B cell (primary cell): ENCODE results near the gene KRTAP10-9. TPM values are rescaled to one million over a fixed set of nuclear protein-coding genes. Genes with fewer than 3 reads are reported as not detected.

Experiments
- ATAC-seq: fragments of 200-7000 bp; cut with Tn5 transposase; one replicate; pipeline ENCODE4 v1.10.0; 2021; ENCODE audit warnings: low read depth, mild to moderate bottlenecking, moderate number of reproducible peaks, moderate library complexity
- CTCF ChIA-PET: fragments of 350-600 bp; sonication (Branson Sonifier 250); formaldehyde crosslinking; loops from one replicate; lab custom pipeline; 2021; ENCODE audit warnings: antibody characterized with exemption, inconsistent platforms; lab: Charles Lee
- POLR2A ChIA-PET: fragments of 350-600 bp; sonication (Branson Sonifier 250); formaldehyde crosslinking; loops from one replicate; lab custom pipeline; 2021; ENCODE audit warnings: antibody characterized with exemption; lab: Charles Lee
- DNase-seq: peaks from one replicate; pipeline ENCODE4 v3.0.0; 2013
- H2AFZ ChIP-seq: 2 replicates; pipeline ENCODE4 v1.6.1; 2012; ENCODE audit warnings: mild to moderate bottlenecking, low read depth, low read length; ENCODE audit not compliant: insufficient read depth, poor library complexity, severe bottlenecking
- H3K27ac ChIP-seq, 2 donors: 1 replicate in 1 of 2; 2 replicates in 1 of 2; pipeline ENCODE4 v1.5.1; 2012 to 2013; ENCODE audit warnings: low read length in 2 of 2, mild to moderate bottlenecking in 2 of 2, moderate library complexity in 1 of 2
- H3K27me3 ChIP-seq, 4 experiments: fragments of 200-600 bp in 1 of 4; sonication (generic) in 1 of 4; replicated peaks in 1 of 4; 1 replicate in 2 of 4; 2 replicates in 2 of 4; pipeline versions ENCODE4 v1.6.1 to v1.7.0; 2013 to 2016; ENCODE audit warnings: low read length in 3 of 4, mild to moderate bottlenecking in 2 of 4, mixed read lengths in 1 of 4, moderate library complexity in 1 of 4; ENCODE audit not compliant: insufficient read depth in 4 of 4, control insufficient read depth in 3 of 4; ENCODE audit errors: control extremely low read depth in 1 of 4
- H3K36me3 ChIP-seq, 2 experiments: replicated peaks in 1 of 2; 1 replicate in 1 of 2; 2 replicates in 1 of 2; pipeline versions ENCODE4 v1.6.1 to v1.7.1; 2013; ENCODE audit warnings: low read length in 1 of 2; ENCODE audit not compliant: insufficient read depth in 2 of 2, control insufficient read depth in 1 of 2; ENCODE audit errors: control extremely low read depth in 1 of 2, extremely low read depth in 1 of 2
- H3K4me1 ChIP-seq, 2 donors: fragments of 200-600 bp in 1 of 2; sonication (generic) in 1 of 2; 1 replicate in 1 of 2; 2 replicates in 1 of 2; pipeline versions ENCODE4 v1.5.1 to v1.6.1; 2013 to 2017; ENCODE audit warnings: low read length in 2 of 2; ENCODE audit not compliant: control insufficient read depth in 2 of 2, insufficient read depth in 2 of 2
- H3K4me2 ChIP-seq: replicated peaks from 2 replicates; pipeline ENCODE3; 2012; ENCODE audit warnings: mild to moderate bottlenecking, low read depth, low read length; ENCODE audit not compliant: poor library complexity, severe bottlenecking
- H3K4me3 ChIP-seq, 5 experiments: fragments of 200-600 bp in 1 of 5; sonication (generic) in 1 of 5; 1 replicate in 3 of 5; 2 replicates in 2 of 5; pipeline versions ENCODE4 v1.5.1 to v1.7.0; 2011 to 2016; ENCODE audit warnings: low read length in 4 of 5, mild to moderate bottlenecking in 4 of 5, low read depth in 2 of 5, control low read depth in 1 of 5, moderate library complexity in 1 of 5; ENCODE audit not compliant: insufficient read depth in 1 of 5; ENCODE audit errors: control extremely low read depth in 1 of 5, extremely low read depth in 1 of 5
- H3K79me2 ChIP-seq: fragments of 200-600 bp; sonication (generic); one replicate; pipeline ENCODE4 v1.6.0; 2016; ENCODE audit warnings: low read length; ENCODE audit not compliant: control insufficient read depth, insufficient read depth
- H3K9ac ChIP-seq: fragments of 200-600 bp; sonication (generic); 2 replicates; pipeline ENCODE4 v1.6.1; 2017; ENCODE audit warnings: mild to moderate bottlenecking, low read length, moderate library complexity
- H3K9me3 ChIP-seq, 3 donors: one replicate each; pipeline versions ENCODE4 v1.6.1 to v1.7.1; 2013; ENCODE audit warnings: low read length in 2 of 3; ENCODE audit not compliant: control insufficient read depth in 2 of 3, insufficient read depth in 1 of 3; ENCODE audit errors: control extremely low read depth in 1 of 3
- H4K20me1 ChIP-seq: 2 replicates; pipeline ENCODE4 v1.6.0; 2012; ENCODE audit warnings: mild to moderate bottlenecking, low read length; ENCODE audit not compliant: insufficient read depth, control insufficient read depth, poor library complexity, severe bottlenecking
- H3K27ac Mint-ChIP-seq: one replicate; pipeline ENCODE4 v1.8.0; 2021; ENCODE audit warnings: mixed read lengths
- H3K27me3 Mint-ChIP-seq: one replicate; pipeline ENCODE4 v1.8.0; 2021; ENCODE audit warnings: mixed read lengths
- H3K4me1 Mint-ChIP-seq: one replicate; pipeline ENCODE4 v1.8.0; 2021; ENCODE audit warnings: mixed read lengths
- H3K4me3 Mint-ChIP-seq: one replicate; pipeline ENCODE4 v1.8.0; 2021; ENCODE audit warnings: mixed read lengths
- H3K9me3 Mint-ChIP-seq: one replicate; pipeline ENCODE4 v1.8.0; 2022; ENCODE audit warnings: mixed read lengths; ENCODE audit not compliant: insufficient read depth
- EZH2 ChIP-seq: IDR thresholded peaks from 2 replicates; pipeline ENCODE4 v1.6.1; 2012; ENCODE audit warnings: borderline replicate concordance, low read depth, mild to moderate bottlenecking, moderate library complexity, low read length; ENCODE audit not compliant: insufficient read depth, poor library complexity, severe bottlenecking
- WGBS: methylation state at CpG from one replicate; pipeline ENCODE4 v1.1.5; 2013; ENCODE audit warnings: missing lambda C conversion rate; ENCODE audit not compliant: insufficient coverage; 5-methylcytosine and 5-hydroxymethylcytosine counted together
- intact Hi-C: fragments of 100-400 bp; cut with micrococcal nuclease; formaldehyde crosslinking; loops from one replicate; pipeline ENCODE4 v1.10.0; 2022
- polyA plus RNA-seq: library from polyadenylated mRNA; depleted of rRNA; stranded (reverse); fragments of >200 nt; gene quantifications from 2 replicates; pipeline ENCODE4 v1.2.3, GENCODE V29; 2012
- total RNA-seq, 2 donors: library from RNA; stranded (reverse); fragments of 120-200 nt in 1 of 2; gene quantifications; 1 replicate in 1 of 2; 2 replicates in 1 of 2; pipeline versions ENCODE4 v1.2.3 to v1.2.4, GENCODE V29; 2013 to 2022
- TF ChIP-seq, protein P1 (sequence below): fragments of 200-600 bp; IDR thresholded peaks from one replicate; pipeline ENCODE4 v1.8.0; 2022; ENCODE audit warnings: antibody characterized with exemption, mild to moderate bottlenecking

The KRTAP10-9 gene
- total and polyA plus RNA-seq, 2 donors (not counting 1 experiment from before 2014, with no cell fraction given) = not detected

DNA sequence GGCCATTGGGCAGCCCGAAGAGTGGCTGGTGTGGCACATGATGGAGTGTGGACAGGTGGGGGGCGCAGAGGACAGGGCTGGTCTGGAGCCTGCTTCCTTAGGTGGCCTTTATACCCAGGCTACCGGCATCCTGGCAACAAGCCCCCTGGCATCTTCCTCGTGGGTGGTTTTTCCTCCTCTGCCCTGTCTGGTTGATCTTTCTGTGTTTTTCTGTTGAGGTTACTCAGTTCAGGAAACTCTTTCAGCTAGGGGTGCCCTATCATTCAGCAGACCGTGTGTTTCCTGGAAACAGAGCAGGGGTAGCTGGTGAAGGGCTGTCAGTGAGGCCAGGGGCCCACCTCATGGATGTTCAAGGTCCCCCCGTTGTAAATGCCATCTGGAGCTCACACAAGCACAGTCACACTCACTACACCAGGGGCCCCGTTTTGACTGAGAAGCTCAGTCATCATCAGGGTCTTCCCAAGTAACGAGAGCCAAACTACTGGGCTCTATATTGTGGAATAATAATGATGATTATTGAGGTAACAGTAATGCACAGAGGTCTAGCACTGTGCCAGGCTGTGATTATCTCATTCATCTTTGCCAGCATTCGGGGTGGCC lies 27.8 kb downstream of the KRTAP10-9 start, which contains the start of gene KRTAP12-4:
Gene KRTAP12-4 (minus strand): TSS at position 84 of the 600 bp plus-strand sequence. CDS start 45 bp downstream, at position 39.
- Histone ChIP-seq H3K36me3 (no peaks in the 10 kb centered on the region), H3K27me3 (peaks cover 0 to 16% (median 0%) of the 10 kb centered on the region in 4 experiments), H3K9me3 (peaks cover 3 to 32% (median 11%) of the 10 kb centered on the region in 3 donors), H3K4me3 (no peak within 1 kb of the TSS), H4K20me1 (no peaks in the 10 kb centered on the region), H3K27ac (no peak within 1 kb of the TSS), H3K9ac (no peak within 1 kb of the TSS), H3K4me2 (no peak within 1 kb of the TSS), H2AFZ (no peak within 1 kb of the TSS), H3K79me2 (no peaks in the 10 kb centered on the region), H3K4me1 (peaks cover 0 to 3% of the 10 kb centered on the region in 2 donors)
- Mint-ChIP-seq H3K27ac (no peak within 1 kb of the TSS), H3K4me1 (peaks cover 2% of the 10 kb centered on the region), H3K4me3 (no peak within 1 kb of the TSS), H3K9me3 (peaks cover 12% of the 10 kb centered on the region), H3K27me3 (peaks cover 31% of the 10 kb centered on the region)
- ChIA-PET CTCF (no interaction called here), POLR2A (no interaction called here)
- intact Hi-C loops = no loop called here
- TF ChIP-seq, protein P1, sequence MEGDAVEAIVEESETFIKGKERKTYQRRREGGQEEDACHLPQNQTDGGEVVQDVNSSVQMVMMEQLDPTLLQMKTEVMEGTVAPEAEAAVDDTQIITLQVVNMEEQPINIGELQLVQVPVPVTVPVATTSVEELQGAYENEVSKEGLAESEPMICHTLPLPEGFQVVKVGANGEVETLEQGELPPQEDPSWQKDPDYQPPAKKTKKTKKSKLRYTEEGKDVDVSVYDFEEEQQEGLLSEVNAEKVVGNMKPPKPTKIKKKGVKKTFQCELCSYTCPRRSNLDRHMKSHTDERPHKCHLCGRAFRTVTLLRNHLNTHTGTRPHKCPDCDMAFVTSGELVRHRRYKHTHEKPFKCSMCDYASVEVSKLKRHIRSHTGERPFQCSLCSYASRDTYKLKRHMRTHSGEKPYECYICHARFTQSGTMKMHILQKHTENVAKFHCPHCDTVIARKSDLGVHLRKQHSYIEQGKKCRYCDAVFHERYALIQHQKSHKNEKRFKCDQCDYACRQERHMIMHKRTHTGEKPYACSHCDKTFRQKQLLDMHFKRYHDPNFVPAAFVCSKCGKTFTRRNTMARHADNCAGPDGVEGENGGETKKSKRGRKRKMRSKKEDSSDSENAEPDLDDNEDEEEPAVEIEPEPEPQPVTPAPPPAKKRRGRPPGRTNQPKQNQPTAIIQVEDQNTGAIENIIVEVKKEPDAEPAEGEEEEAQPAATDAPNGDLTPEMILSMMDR = no peak
- TF ChIP-seq EZH2 = no peak
- ATAC-seq (no peak), DNase-seq (no peak)
- WGBS = 68% methylated on average over 7 of the region's 9 CpGs

DNA sequence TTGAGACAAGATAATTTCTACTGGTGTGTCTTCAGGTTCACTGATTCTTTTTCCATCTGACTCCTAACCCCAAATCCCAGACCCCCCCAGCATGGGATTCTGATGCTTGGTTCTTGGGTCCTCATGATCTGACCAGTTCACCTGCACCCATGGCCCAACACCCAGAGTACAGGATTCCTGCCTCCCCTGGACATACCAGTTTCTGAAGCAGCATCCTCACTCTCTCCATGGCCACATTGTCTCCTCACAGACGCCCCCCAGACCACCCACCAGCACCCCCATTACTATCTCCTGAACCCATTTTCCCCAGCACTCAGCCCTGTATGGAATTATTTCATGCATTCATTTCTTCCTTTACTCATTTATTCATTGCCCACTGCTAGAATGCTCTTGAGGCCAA lies 30.0 kb downstream of the KRTAP10-9 start:
- ChIA-PET CTCF (no interaction called here), POLR2A (no interaction called here)
- no peak for ATAC-seq
- Mint-ChIP-seq H3K27ac (no peak overlapping the region), H3K4me1 (peaks cover 2% of the 10 kb centered on the region), H3K27me3 (peaks cover 38% of the 10 kb centered on the region), H3K4me3 (no peak overlapping the region), H3K9me3 (peaks cover 12% of the 10 kb centered on the region)
- Histone ChIP-seq H3K4me2 (no peak overlapping the region), H3K4me3 (no peak overlapping the region), H3K9me3 (peaks cover 3 to 32% (median 11%) of the 10 kb centered on the region in 3 donors), H3K79me2 (no peaks in the 10 kb centered on the region), H2AFZ (no peak overlapping the region), H3K9ac (no peak overlapping the region), H3K27me3 (peaks cover 0 to 16% (median 0%) of the 10 kb centered on the region in 4 experiments), H3K27ac (no peak overlapping the region), H4K20me1 (no peaks in the 10 kb centered on the region), H3K36me3 (no peaks in the 10 kb centered on the region), H3K4me1 (peaks cover 0 to 3% of the 10 kb centered on the region in 2 donors)
- intact Hi-C loops = no loop called here
- 57% methylated on average over 1 of the region's 1 CpG for WGBS
- DNase-seq = no peak
- TF ChIP-seq, protein P1 = no peak
- TF ChIP-seq EZH2 = no peak
